GM19025 (cell line): ENCODE data around the gene PIK3R3.

Experiments used
- ATAC-seq: cut with Tn5 transposase; IDR thresholded peaks from one replicate; pipeline ENCODE4 v1.9.1; 2021; ENCODE audit warnings: mild to moderate bottlenecking, low read depth, moderate library complexity; ENCODE audit not compliant: unreplicated experiment

Gene PIK3R3

GRCh38 chr1:46158312-46159281, 26.2 kb upstream of the PIK3R3 start:
- ATAC-seq: peak; percentile 84

- ATAC-seq: no peak
Observed at GRCh38 chr1:46157916-46158311, 25.5 kb upstream of the PIK3R3 start.

GRCh38 chr1:46153732-46154131, 21.3 kb upstream of the PIK3R3 start:
- ATAC-seq: no peak

- no peak for ATAC-seq
Observed at GRCh38 chr1:46153228-46153627, 20.8 kb upstream of the PIK3R3 start.

GRCh38 chr1:46152016-46152415, 19.6 kb upstream of the PIK3R3 start:
- ATAC-seq: no peak

GRCh38 chr1:46150085-46150484, 17.7 kb upstream of the PIK3R3 start:
- no peak for ATAC-seq

GRCh38 chr1:46148318-46148717, 15.9 kb upstream of the PIK3R3 start:
- no peak for ATAC-seq

GRCh38 chr1:46137916-46138315, 5.5 kb upstream of the PIK3R3 start:
- no peak for ATAC-seq

- ATAC-seq: no peak
Observed at GRCh38 chr1:46136711-46137110, 4.3 kb upstream of the PIK3R3 start.

GRCh38 chr1:46134660-46135331, 2.4 kb upstream of the PIK3R3 start:
- ATAC-seq: no peak

GRCh38 chr1:46133781-46134350, 1.4 kb upstream of the PIK3R3 start:
- no peak for ATAC-seq

GRCh38 chr1:46133181-46133658, 791 bp upstream of the PIK3R3 start:
- ATAC-seq: peak; percentile 44

- no peak for ATAC-seq
Observed at GRCh38 chr1:46131712-46132528, 509 bp downstream of the PIK3R3 start.

GRCh38 chr1:46131093-46131492, 1.3 kb downstream of the PIK3R3 start:
- ATAC-seq: no peak

- ATAC-seq: no peak
Observed at GRCh38 chr1:46130606-46131005, 1.8 kb downstream of the PIK3R3 start.

- ATAC-seq: no peak
Observed at GRCh38 chr1:46130121-46130520, 2.3 kb downstream of the PIK3R3 start.

GRCh38 chr1:46128344-46128743, 4.1 kb downstream of the PIK3R3 start:
- no peak for ATAC-seq

GRCh38 chr1:46118856-46119255, 13.6 kb downstream of the PIK3R3 start:
- no peak for ATAC-seq

GRCh38 chr1:46117810-46118494, 14.5 kb downstream of the PIK3R3 start:
- ATAC-seq: no peak
